ENCODE measurements around the gene NEU4. TPM values are rescaled to one million over a fixed set of nuclear protein-coding genes. Genes with fewer than 3 reads are reported as not detected.

The NEU4 gene
- total RNA-seq, 1 donor from 2014 or later, result 0.42 TPM

- no peak for DNase-seq (ENCODE audit: low spot score)
- Mint-ChIP-seq H3K27ac (ENCODE audit: unreplicated experiment) (no peak overlapping the region), H3K27me3 (ENCODE audit: low read depth) (peaks cover 14% of the 10 kb centered on the region), H3K36me3 (ENCODE audit: low read depth) (no peaks in the 10 kb centered on the region), H3K4me1 (ENCODE audit: low read depth) (peaks cover 18% of the 10 kb centered on the region), H3K9me3 (ENCODE audit: low read depth) (no peaks in the 10 kb centered on the region), H3K4me3 (ENCODE audit: unreplicated experiment) (no peak overlapping the region)
- TF ChIP-seq, protein P1, sequence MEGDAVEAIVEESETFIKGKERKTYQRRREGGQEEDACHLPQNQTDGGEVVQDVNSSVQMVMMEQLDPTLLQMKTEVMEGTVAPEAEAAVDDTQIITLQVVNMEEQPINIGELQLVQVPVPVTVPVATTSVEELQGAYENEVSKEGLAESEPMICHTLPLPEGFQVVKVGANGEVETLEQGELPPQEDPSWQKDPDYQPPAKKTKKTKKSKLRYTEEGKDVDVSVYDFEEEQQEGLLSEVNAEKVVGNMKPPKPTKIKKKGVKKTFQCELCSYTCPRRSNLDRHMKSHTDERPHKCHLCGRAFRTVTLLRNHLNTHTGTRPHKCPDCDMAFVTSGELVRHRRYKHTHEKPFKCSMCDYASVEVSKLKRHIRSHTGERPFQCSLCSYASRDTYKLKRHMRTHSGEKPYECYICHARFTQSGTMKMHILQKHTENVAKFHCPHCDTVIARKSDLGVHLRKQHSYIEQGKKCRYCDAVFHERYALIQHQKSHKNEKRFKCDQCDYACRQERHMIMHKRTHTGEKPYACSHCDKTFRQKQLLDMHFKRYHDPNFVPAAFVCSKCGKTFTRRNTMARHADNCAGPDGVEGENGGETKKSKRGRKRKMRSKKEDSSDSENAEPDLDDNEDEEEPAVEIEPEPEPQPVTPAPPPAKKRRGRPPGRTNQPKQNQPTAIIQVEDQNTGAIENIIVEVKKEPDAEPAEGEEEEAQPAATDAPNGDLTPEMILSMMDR (IDR thresholded peaks at IDR 0.05), result no peak
Observed at GRCh38 chr2:241843321-241844065, 34.5 kb downstream of the NEU4 start.

DNA sequence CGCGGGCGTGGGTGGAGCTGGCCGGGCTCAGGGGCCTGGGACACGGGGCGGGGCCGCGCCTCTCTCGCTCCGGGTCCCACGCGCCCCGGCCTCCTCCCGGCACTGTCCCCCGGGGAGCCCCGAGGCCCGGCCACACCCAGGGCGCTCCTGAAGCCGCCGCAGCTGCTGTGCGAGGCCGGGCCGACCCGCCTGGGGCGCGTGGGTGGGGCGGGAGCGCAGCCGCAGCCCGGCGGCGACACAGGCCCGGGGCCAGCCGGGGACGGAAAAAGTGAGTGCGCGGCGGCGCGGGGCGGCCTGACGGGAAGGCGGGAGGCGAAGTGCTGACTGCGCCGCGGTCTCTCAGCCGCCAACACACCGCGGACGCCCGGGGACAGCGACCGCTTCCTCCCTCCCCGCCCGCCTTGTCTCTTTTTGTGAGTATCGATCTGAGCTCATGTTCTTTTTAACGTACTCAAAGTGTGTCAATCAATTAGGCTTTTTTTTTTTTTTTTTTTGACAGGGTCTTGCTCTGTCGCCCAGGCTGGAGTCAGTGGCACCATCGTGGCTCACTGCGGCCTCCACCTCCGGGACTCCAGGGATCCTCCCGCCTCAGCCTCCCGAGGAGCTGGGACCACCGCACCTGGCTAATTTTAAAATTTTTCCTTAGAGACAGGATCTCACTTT lies 35.2 kb downstream of the NEU4 start:
- TF ChIP-seq, protein P1 (IDR thresholded peaks at IDR 0.05), result peak; percentile 45
- H3K27ac Mint-ChIP-seq (ENCODE audit: unreplicated experiment), result peak overlapping the region; percentile 57
- peak overlapping the region; percentile 68 for H3K4me3 Mint-ChIP-seq (ENCODE audit: unreplicated experiment)
- H3K9me3 Mint-ChIP-seq (ENCODE audit: low read depth), result no peaks in the 10 kb centered on the region
- peaks cover 18% of the 10 kb centered on the region for H3K4me1 Mint-ChIP-seq (ENCODE audit: low read depth)
- no peak for DNase-seq (ENCODE audit: low spot score)
- H3K36me3 Mint-ChIP-seq (ENCODE audit: low read depth), result no peaks in the 10 kb centered on the region
- peaks cover 15% of the 10 kb centered on the region for H3K27me3 Mint-ChIP-seq (ENCODE audit: low read depth)

DNA sequence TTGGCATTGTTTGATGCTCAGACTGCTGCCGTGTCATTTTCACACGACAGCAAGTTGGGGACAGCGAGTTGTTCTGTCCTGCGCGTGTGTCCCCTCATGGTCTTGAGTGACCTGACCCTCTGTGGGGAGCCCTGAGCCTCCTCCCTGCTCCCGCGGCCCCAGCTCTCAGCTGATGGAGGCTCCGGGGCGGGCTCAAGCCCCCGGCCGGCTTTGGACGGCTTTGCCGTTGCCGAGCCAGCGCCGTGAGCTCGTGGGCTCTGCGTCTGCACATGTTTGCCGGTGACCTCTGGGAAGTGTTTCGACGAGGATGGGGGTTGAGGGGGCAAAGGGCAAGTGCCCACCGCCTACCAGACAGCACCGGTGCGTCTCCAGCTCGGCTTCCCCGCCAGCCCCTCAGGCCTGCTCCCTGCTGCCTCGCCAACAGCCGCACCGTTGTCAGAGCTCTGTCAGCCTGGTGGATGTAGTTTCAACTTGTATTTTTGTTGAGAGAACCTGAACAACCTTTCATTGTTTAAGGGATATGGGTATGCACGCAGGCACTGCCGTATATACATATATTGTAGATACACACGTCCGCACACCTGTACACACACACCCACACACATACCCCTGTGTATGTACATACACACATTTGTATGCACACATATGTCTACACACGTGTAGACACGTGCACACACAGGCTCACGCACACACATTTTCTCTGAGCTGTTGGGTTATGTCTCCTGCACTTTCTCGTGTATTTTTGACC lies 36.0 kb downstream of the NEU4 start:
- Mint-ChIP-seq H3K36me3 (ENCODE audit: low read depth) (no peaks in the 10 kb centered on the region), H3K27ac (ENCODE audit: unreplicated experiment) (no peak overlapping the region), H3K4me1 (ENCODE audit: low read depth) (peaks cover 18% of the 10 kb centered on the region), H3K27me3 (ENCODE audit: low read depth) (peaks cover 12% of the 10 kb centered on the region), H3K9me3 (ENCODE audit: low read depth) (no peaks in the 10 kb centered on the region), H3K4me3 (ENCODE audit: unreplicated experiment) (peak overlapping the region; percentile 68)
- TF ChIP-seq, protein P1 (IDR thresholded peaks at IDR 0.05), result no peak
- no peak for DNase-seq (ENCODE audit: low spot score)

DNA sequence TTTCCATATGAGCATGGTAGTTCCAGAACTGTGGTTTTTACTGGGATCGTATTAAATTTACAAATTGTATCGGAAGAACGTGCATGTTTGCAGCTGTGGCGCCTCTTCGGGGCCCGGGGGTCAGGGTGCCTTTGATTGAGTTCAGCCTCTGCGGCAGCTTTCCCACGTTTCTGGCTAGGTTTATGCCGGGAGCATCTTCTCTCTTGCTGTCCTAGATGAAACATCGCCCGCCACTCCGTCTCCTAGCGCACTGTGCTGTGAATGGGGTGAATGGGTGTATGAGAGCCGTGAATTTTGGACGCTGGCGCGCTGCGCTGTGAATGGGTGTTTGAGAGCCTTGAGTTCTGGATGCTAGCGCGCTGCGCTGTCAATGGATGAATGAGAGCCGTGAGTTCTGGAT lies 37.4 kb downstream of the NEU4 start:
- no peaks in the 10 kb centered on the region for H3K36me3 Mint-ChIP-seq (ENCODE audit: low read depth)
- no peak for DNase-seq (ENCODE audit: low spot score)
- H3K27me3 Mint-ChIP-seq (ENCODE audit: low read depth), result peaks cover 12% of the 10 kb centered on the region
- H3K27ac Mint-ChIP-seq (ENCODE audit: unreplicated experiment), result no peak overlapping the region
- TF ChIP-seq, protein P1 (IDR thresholded peaks at IDR 0.05), result no peak
- H3K4me1 Mint-ChIP-seq (ENCODE audit: low read depth), result peaks cover 18% of the 10 kb centered on the region
- no peak overlapping the region for H3K4me3 Mint-ChIP-seq (ENCODE audit: unreplicated experiment)
- H3K9me3 Mint-ChIP-seq (ENCODE audit: low read depth), result no peaks in the 10 kb centered on the region
